22Rv1 (cell line): ENCODE results near the gene WDR5.

Source experiments
- ZFX ChIP-seq: fragments of 450-650 bp; IDR thresholded peaks from 2 replicates; pipeline ENCODE4 v1.6.1; 2017; ENCODE audit warnings: antibody characterized with exemption, borderline replicate concordance
- TF ChIP-seq, protein P1 (sequence below): fragments of 450-650 bp; IDR thresholded peaks from 2 replicates; pipeline ENCODE4 v1.5.1; 2017; ENCODE audit warnings: mild to moderate bottlenecking

- TF ChIP-seq, protein P1, sequence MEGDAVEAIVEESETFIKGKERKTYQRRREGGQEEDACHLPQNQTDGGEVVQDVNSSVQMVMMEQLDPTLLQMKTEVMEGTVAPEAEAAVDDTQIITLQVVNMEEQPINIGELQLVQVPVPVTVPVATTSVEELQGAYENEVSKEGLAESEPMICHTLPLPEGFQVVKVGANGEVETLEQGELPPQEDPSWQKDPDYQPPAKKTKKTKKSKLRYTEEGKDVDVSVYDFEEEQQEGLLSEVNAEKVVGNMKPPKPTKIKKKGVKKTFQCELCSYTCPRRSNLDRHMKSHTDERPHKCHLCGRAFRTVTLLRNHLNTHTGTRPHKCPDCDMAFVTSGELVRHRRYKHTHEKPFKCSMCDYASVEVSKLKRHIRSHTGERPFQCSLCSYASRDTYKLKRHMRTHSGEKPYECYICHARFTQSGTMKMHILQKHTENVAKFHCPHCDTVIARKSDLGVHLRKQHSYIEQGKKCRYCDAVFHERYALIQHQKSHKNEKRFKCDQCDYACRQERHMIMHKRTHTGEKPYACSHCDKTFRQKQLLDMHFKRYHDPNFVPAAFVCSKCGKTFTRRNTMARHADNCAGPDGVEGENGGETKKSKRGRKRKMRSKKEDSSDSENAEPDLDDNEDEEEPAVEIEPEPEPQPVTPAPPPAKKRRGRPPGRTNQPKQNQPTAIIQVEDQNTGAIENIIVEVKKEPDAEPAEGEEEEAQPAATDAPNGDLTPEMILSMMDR, result no peak
- TF ChIP-seq ZFX, result no peak
Observed at GRCh38 chr9:134206311-134207300, 70.7 kb downstream of the WDR5 start.
